Retinal pigment epithelial cell (primary cell): Measurements from ENCODE around the gene CD180.

Source experiments
- DNase-seq: peaks from one replicate; pipeline ENCODE4 v3.0.0-alpha.2; 2010; ENCODE audit warnings: low read depth
- H3K4me3 ChIP-seq: 2 replicates; pipeline ENCODE4 v1.5.1; 2011; ENCODE audit warnings: mild to moderate bottlenecking, low read length, control low read depth, moderate library complexity
- TF ChIP-seq, protein P1 (sequence below): conservative IDR thresholded peaks from 2 replicates; pipeline ENCODE4 v1.5.1; 2011; ENCODE audit warnings: low read depth, low read length, control low read depth, inconsistent platforms

The CD180 gene

DNA sequence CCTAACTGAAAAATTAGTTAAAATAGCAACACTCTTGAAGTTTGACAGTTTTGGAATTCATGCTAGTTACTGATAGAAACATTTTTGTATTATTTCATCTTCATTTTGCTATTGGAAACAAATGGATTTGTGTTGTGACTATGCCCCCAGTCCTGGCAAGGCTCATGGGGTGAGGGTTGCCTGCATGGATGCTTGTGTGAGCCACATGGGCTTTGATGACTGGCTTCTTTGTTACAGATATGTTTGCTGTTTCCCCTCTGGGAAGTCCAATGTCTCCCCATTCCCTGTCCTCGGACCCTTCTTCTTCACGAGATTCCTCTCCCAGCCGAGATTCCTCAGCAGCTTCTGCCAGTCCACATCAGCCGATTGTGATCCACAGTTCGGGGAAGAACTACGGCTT lies 44.2 kb downstream of the CD180 start:
- H3K4me3 ChIP-seq: no peak overlapping the region
- DNase-seq: no peak
- TF ChIP-seq, protein P1, sequence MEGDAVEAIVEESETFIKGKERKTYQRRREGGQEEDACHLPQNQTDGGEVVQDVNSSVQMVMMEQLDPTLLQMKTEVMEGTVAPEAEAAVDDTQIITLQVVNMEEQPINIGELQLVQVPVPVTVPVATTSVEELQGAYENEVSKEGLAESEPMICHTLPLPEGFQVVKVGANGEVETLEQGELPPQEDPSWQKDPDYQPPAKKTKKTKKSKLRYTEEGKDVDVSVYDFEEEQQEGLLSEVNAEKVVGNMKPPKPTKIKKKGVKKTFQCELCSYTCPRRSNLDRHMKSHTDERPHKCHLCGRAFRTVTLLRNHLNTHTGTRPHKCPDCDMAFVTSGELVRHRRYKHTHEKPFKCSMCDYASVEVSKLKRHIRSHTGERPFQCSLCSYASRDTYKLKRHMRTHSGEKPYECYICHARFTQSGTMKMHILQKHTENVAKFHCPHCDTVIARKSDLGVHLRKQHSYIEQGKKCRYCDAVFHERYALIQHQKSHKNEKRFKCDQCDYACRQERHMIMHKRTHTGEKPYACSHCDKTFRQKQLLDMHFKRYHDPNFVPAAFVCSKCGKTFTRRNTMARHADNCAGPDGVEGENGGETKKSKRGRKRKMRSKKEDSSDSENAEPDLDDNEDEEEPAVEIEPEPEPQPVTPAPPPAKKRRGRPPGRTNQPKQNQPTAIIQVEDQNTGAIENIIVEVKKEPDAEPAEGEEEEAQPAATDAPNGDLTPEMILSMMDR: no peak

DNA sequence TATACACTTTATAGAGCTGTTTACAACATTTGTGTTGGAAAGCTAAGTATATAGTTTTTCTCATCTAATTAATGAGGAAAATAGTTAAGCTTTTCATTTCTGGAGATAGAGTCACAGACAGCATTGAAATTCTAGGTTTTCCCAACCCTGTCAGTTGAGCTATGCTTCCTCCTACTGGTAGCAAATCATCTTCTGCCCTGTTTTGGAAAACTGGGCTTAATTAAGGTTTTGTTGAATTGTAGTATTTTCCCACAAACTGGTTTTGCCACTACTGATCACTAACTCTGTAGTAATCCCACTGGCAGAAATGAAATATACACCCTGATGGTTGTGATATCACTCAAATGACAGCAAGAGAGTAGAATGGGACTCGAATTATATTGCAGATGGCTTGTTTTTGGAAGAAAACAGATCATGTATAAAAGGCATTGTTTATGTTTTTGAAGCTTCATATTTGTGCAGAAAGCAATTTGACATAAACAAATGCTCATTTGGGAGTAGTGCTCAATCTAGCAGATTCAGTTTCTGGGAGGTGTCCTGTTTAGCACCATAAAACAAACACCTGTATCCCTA lies 46.6 kb downstream of the CD180 start:
- no peak overlapping the region for H3K4me3 ChIP-seq
- TF ChIP-seq, protein P1: peak; percentile 77
- DNase-seq: no peak

DNA sequence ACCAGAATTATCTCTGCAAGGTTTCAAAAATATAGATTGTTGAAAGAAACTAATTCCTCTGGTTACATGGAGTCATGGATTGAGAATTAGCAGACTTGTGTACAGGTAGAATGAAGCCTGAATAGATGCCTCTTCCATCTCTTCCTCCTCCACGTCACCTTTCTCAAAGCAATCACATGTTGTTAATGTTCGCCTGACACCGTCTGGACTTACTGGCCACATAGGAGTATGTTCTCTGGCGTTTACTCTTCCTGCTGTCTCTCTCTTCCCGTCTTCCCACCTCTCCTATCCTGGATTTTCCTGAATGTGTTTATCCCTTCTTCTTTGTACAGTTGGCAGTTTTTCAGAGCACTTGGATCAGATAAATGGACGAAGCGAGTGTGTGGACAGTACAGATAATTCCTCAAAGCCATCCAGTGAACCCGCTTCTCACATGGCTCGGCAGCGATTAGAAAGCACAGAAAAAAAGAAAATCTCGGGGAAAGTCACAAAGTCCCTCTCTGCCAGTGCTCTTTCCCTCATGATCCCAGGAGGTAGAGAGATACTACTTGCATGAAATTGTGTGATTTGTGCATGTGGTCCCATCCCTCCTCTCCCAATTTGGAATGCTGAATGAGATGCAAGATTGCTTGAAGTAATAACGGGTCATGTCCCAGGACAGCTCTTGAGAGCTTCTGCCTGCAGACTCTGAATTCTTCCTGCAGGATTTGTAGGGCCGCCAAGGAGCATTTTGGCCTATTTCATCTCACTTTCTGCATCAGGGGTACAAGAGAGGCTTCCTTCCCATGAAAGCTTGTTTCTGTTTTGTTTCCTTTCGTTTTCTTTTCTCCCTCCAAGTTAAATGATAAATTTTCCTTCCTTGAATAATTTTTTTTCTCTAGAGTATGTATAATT lies 47.3 kb downstream of the CD180 start:
- no peak for DNase-seq
- H3K4me3 ChIP-seq: no peak overlapping the region

DNA sequence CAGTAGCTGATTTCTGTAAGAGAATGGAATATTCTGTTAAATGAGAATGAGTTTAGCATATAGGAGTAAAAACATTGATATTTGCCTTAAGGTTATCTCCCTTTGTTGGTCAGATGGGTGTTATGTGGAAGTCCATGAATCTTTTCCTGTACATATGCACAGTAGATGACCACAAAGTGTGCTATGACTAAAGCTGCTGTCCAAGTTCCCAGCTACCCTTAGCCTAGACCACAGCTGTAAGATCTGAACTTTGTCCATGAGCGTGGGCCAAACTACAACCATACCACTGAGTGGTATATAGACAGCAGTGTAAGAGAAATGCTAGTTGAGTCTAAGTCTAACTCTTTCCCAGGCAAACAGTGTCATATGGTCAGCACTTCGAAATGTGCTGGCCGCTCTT lies 48.8 kb downstream of the CD180 start:
- DNase-seq: no peak
- TF ChIP-seq, protein P1: no peak
- no peak overlapping the region for H3K4me3 ChIP-seq

More for the DNA sequence above, 47.3 kb downstream of the CD180 start:
- TF ChIP-seq, protein P1: no peak

DNA sequence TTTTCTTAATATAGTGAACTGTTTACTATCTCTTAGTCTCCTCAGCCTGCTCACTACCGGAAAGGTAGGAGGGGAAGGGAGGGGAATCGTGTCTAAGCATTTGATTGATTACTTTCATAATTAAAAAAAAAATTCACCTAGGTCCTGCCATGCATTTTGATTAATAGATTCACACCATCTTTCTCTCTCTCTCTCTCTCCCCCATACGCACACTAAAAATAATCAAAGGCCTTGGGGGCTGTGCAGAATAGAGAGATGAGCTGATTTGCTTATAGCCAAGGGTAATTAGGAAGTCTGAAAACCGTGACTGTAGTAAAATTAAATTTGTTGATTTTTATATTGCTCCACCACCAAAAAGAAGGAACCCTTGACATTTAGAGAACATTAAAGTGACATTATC lies 49.6 kb downstream of the CD180 start:
- H3K4me3 ChIP-seq: no peak overlapping the region
- no peak for DNase-seq
- TF ChIP-seq, protein P1: no peak

DNA sequence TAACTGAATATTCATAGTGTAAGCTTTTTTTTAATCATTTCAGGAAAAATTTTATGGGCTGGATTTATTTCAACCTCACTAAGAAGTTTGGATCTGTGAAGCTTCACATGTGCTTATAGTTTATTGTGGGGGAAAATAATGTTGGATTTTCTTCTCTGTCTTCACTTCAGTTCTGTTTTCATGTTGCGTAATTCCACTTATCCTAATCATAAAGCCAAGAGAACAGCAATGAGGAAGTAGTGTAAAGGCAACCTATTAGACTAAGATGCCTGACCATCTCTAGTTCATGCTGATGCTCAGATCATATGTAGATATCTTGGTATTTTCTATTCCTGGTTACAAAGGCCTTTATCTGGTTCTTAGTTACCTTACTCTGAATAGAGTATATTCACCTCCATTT lies 50.0 kb downstream of the CD180 start:
- DNase-seq: no peak

More for the DNA sequence above, 50.0 kb downstream of the CD180 start:
- TF ChIP-seq, protein P1: no peak
- no peak overlapping the region for H3K4me3 ChIP-seq
